Activated effector memory CD4-positive, alpha-beta T cell treated with anti-CD3 and anti-CD28 coated beads, Interleukin-2, amount 50 U/mL, for 16 hours (primary cell): ENCODE measurements around the gene FAM53A.
"Not testable (repeated sequence)": the region's sequence is repeated elsewhere in the genome, so short reads cannot be mapped to it uniquely, and the experiment has no call there.

Experiments used
- DNase-seq: peaks from one replicate; pipeline ENCODE4 v3.0.0-alpha.2; 2020

Gene FAM53A

DNA sequence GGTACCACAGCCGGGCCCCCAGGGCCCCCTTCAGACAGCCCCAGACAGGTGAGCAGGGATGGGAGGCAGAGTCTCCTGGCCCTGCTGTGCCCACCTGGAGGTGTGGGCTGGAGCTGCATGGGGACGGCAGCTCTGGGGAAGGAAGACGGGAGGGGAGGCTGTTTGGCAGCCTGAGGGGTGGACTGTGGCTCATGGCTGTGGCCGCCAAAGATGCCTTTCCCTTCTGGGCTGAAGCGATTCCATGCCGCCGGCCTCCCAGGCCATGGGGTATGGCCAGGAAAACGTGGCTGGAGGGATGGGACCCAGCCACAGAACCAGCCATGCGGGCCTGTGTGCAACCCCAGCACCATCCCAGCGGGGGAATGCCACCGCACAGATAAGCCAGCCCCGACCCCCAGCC is 65.7 kb downstream of the FAM53A start:
- DNase-seq = no peak

DNA sequence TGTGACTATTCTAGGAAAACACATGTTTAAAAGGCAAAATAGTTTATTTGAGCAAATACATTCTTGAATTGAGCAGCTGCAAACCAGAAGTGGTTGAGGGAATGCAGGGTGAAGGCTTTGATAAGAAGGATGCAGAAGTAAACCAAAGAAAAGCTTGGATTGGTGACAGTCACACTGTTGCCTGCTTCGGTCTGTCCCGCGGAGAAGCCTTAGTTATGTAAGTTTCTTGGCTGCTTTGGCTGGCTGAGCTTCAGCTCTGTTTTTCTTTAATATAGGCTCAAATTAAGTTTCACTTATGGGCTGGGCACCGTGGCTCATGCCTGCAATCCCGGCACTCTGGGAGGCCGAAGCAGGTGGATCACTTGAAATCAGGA is 67.6 kb downstream of the FAM53A start:
- DNase-seq = no peak

DNA sequence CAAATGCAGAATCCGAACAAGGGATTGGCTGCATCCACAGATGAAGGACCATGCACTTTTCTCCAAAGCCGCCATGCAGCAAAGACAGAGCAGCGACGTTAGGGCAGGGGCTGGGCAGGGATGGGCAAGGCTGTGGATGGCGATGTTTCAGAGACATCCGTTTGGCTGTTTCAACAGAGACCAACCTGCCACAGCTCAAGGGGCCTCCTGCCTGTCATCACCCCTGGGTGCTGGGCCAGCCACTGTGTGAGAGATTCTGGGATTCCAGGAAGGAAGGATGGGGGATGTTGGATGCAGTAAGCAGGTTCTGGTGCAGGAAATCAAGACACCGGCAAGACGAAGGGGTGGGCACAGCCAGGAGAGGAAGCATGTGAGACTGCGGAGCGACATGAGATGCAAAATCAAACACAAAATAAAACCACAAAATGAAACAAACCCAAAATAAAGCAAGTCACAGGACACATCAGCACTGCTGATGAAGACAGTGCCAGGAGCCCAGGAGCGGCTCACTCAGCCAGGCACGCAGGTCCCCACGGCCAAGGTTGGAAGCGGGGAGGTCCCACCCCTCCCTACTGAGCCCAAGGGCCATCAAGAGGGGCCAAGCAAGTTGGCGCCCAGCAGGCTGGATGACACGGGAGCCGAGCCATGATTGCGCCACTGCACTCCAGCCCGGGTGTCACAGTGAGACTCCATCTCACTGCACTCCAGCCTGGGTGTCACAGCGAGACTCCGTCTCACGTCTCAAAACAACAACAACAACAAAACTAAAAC is 68.1 kb downstream of the FAM53A start:
- DNase-seq = no peak

DNA sequence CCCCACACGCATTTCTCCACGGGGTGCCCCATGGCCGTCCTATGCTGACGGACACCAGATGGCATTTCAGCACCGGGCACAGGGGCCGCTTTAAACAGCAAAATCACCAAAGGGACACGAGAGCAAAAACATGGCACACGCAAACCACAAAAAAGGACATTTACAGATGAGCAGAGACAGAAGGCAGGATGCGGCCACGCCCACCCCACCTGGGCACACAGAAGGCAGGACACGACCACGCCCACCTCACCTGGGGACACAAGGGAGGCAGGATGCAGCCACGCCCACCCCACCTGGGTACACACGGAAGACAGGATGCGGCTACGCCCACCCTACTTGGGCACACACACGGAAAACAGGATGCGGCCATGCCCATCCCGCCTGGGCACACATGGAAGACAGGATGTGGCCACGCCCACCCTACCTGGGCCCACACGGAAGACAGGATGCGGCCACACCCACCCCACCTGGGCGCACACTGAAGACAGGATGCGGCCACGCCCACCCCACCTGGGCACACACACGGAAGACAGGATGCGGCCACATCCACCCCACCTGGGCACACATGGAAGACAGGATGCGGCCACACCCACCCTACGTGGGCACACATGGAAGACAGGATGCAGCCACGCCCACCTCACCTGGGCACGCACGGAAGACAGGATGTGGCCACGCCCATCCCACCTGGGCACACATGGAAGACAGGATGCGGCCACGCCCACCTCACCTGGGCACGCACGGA is 69.1 kb downstream of the FAM53A start:
- DNase-seq = no peak

- no peak for DNase-seq
Observed at GRCh38 chr4:1614502-1614853, 69.6 kb downstream of the FAM53A start.

DNA sequence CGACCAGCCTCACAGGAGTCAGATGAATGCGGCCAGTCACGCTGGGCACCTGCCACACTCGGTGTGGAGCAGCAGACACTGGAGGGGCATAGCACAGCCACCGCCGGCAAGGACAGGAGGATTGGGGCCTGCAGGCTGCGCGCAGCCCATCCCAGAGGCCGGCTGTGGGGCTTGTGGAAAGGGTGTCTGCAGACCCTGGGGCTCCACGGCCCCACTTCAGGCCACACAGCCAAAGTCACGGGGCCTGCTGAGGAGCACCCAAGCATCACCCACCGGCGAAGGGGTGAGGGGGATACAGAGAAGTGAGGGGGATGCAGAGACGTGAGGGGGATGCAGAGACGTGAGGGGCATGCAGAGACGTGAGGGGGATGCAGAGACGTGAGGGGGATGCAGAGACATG is 70.1 kb downstream of the FAM53A start:
- no peak for DNase-seq

DNA sequence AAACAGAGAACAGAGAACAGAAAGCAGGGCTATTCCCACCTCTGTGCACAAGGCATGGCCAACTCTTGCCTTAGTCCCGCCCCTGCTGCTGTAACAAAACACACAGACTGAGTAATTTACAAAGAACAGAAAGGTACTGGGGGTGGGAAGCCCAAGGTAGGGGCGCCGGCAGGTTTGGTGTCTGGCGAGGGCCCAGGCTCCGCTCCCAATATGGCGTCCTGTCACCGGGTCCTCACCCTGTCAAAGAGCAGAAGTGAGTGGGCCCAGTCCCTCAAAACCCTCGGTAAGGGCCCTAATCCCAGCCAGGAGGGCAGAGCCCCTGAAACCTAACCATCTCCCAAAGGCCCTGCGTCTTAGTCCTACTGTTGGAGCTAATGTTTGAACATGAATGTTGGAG is 71.0 kb downstream of the FAM53A start:
- DNase-seq = no peak

GRCh38 chr4:1612278-1613098 is 71.6 kb downstream of the FAM53A start:
- DNase-seq = no peak

DNA sequence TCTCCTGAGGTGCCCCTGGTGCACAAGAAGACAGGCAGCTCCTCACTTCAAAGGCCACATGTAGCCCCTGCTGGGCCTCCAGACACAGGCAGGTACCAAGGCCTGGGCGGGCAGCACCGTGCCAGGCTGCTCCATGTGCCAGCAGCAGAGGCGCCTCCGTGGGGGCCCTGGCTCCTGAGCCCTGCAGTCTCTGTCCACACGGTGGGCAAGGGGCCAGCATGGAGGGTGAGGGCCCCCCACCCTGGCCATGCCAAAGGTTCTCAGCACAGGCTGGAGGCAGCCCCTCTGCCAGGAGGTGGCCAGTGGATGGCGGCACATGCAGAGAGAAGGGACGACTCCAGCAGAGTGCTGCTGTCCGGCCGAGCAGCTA is 72.6 kb downstream of the FAM53A start:
- no peak for DNase-seq

DNA sequence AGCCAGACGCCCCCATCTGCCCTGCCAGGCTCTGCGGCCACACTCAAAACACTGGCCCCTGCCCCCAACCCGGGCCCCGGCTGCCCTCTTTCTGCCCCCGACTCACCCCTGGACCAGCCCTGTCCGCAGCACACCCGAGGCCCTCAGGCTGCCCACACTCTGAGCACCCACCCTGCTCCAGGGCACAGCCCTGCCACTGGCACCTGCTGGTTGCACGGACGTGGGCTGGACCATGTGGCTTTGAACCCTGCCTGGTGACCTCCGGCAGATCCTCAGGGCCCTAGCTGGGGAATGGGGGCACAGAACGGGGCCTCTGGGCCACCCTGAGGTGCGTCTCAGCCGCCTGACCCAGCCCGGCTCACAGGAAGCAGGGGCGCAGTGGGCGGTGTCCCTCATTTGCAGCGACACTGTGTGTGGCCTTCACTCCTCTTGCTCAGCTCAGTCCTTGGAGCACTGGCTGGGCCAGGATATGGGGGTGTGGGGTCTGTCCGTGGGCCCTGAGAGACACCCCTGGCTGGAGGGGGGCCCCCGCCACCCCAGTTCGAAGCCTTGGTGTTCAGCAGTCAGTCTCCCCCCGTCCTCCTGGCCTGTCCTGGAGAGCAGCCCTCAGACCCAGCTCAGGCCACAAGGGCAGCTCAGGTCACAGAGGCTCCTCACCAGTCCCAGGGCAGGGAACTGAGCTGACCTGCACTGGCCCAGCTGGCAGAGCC is 73.2 kb downstream of the FAM53A start:
- no peak for DNase-seq

DNA sequence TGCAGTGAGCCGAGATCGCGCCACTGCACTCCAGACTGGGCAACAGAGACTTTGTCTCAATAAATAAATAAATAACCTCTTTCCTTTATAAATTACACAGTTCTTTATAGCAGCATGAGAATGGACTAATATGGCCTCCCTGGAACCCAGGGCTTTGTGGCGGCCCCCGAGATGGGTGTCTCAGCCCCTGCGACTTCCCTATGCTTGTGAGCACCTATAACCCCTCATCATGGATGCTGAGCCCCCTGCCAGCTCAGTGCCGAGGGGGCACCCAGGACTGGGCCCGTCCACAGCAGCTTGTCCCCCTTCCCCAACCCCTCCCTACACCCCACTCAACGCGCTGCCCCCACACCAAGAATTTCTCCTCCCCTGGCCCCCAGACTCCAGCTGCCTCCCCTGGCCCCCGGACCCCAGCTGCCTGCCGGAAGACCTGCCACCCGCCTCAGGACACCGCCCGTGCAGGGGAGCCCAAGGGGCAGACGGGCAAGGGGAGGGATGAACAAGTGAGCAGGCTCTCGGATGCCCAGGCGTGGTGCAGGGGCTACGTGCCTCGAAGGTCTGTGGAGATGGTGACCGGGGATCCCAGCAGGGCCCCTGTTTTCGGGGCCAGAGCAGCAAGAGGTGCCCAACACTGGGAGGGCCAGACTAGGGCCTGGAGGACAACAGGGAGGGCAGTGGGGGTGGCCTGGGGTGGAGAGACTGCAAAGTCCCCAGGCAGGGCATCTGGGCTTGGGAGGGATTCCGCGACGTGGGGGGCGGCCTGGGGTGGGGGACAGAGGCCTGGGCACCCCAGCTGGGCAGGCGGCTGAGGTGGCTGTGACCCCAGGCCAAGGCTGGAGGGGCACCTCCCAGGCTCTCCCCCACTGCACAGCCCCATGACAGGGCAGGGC is 74.0 kb downstream of the FAM53A start:
- DNase-seq = no peak

GRCh38 chr4:1608821-1609500 is 75.2 kb downstream of the FAM53A start:
- no peak for DNase-seq

- no peak for DNase-seq
Observed at GRCh38 chr4:1608196-1608820, 75.8 kb downstream of the FAM53A start.

GRCh38 chr4:1607436-1608195 is 76.5 kb downstream of the FAM53A start:
- not testable (repeated sequence) for DNase-seq

DNA sequence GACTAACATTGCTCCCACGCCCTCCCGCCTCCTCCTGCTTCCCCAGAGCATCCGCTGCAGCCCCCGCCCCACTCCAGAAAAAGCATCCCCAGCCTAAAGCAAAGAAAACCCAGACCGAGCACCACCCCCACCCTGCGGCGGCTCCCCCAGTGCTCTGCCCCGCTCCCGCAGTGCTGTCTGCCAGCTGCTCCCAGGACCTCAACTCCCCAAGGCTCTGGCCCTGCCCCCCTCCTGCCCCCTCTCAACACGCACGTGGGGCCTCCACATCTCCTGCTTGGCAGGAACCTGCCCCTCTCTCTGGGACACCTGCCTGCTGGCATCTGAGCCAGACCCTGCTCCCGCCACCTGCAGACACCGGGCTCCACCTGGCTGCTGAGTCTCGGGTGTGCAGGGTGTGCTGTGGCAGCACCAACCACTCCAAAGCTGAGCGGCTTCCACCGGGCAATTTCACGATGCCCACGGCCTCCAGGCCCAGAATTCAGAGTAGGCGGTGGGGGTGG is 79.4 kb downstream of the FAM53A start:
- DNase-seq = peak; percentile 76

GRCh38 chr4:1604181-1604705 is 79.9 kb downstream of the FAM53A start:
- peak; percentile 53 for DNase-seq

GRCh38 chr4:1603413-1604135 is 80.5 kb downstream of the FAM53A start:
- peak; percentile 53 for DNase-seq

GRCh38 chr4:1602655-1603412 is 81.3 kb downstream of the FAM53A start:
- DNase-seq = peak; percentile 53
